Fibroblast of mammary gland (primary cell): Measurements from ENCODE around the gene TMEM271.

ENCODE experiments used
- DNase-seq: peaks from one replicate; pipeline ENCODE4 v3.0.0-alpha.2; 2010; ENCODE audit warnings: low read depth
- H3K4me3 ChIP-seq: 2 replicates; pipeline ENCODE4 v1.5.1; 2011; ENCODE audit warnings: low read depth, mild to moderate bottlenecking, low read length, moderate library complexity; ENCODE audit not compliant: control insufficient read depth
- CTCF ChIP-seq: conservative IDR thresholded peaks from 2 replicates; pipeline ENCODE4 v1.5.1; 2011; ENCODE audit warnings: low read depth, low read length, inconsistent platforms; ENCODE audit not compliant: control insufficient read depth, insufficient read depth

Gene TMEM271

DNA sequence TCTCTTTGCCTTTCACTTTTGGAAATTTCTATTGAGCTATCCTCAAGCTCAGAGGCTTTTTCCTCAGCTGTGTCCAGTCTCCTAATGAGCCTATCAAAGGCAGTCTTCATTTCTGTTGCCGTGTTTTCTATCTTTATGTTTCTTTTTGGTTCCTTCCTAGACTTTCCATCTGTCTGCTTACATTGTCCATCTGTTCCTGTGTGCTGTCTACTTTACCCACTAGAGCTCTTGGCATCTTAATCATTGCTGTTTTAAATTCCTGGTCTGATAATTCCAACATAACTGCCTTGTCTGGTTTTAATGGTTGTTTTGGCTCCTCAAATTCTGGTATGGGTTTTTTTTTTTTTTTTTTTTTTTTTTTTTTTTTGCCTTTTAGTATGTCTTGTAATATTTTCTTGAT lies 40.0 kb upstream of the TMEM271 start:
- H3K4me3 ChIP-seq: no peak overlapping the region
- DNase-seq: no peak
- TF ChIP-seq CTCF: no peak

DNA sequence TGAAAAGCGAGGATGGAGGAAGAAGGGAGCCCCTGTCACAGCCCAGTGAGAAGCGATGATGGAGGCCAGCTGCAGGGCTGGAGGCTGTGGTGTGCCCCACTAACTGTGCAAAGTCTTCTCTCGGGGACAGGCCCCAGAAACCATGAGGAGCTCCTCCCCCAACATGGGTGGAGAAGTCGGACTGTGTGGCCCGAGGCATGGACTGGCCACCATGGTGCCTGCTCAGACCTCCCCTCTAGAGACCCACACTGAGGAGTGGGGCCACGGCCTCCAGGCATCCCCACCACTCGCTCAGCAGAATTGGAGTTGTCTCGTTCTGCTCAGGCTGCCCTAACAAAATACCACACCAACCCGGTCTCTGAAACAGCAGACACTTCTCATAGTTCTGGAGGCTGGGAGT lies 37.0 kb upstream of the TMEM271 start:
- H3K4me3 ChIP-seq: no peak overlapping the region
- no peak for DNase-seq
- TF ChIP-seq CTCF: no peak

GRCh38 chr4:612749-613125 lies 36.6 kb upstream of the TMEM271 start:
- no peak overlapping the region for H3K4me3 ChIP-seq
- TF ChIP-seq CTCF: no peak
- no peak for DNase-seq

- TF ChIP-seq CTCF: no peak
- H3K4me3 ChIP-seq: no peak overlapping the region
- no peak for DNase-seq
Measured at GRCh38 chr4:612052-612748, 36.1 kb upstream of the TMEM271 start.

- no peak overlapping the region for H3K4me3 ChIP-seq
- no peak for TF ChIP-seq CTCF
- peak; percentile 76 for DNase-seq
Measured at GRCh38 chr4:610411-611261, 34.5 kb upstream of the TMEM271 start.

GRCh38 chr4:609400-610050 lies 33.4 kb upstream of the TMEM271 start:
- no peak overlapping the region for H3K4me3 ChIP-seq
- no peak for TF ChIP-seq CTCF
- DNase-seq: no peak
